Activated T-cell treated with anti-CD3 and anti-CD28 coated beads for 4 hours (primary cell): ENCODE measurements around the gene MRPS11.
"Not testable (repeated sequence)": the region's sequence is repeated elsewhere in the genome, so short reads cannot be mapped to it uniquely, and the experiment has no call there.

Experiments used
- DNase-seq: peaks from one replicate; pipeline ENCODE4 v3.0.0-alpha.2; 2020

Gene MRPS11

DNA sequence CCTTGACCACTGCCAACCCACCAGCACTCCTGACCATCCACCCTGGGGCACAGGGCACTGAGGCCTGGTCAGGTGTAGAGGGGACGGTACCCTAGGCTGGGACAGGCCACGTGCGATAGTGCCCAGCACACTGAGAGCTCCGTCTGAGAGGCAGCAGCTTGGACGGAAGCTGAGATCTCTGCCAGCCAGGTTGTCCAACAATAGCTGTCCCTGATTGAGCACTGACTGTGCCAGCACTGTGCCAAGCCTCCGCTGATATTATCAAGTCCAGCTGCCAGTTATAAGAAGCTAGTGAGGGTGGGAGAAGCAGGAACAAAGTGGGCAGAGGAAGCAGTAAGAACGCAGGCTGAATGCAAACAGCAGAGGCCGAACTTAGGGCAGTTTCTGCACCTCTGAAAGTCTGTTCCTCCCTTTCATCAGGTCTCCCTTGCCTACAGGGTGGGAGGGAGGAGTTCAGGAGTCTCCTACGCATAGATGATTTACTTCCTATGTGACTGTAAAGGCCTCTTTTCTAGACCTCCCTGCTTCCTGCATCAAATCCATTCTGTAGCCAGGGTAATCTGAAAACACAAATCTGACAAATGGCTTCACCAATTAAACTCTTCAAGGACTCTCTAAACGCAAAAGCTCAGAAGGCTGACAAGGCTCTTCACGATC is 29.7 kb downstream of the MRPS11 start:
- no peak for DNase-seq

DNA sequence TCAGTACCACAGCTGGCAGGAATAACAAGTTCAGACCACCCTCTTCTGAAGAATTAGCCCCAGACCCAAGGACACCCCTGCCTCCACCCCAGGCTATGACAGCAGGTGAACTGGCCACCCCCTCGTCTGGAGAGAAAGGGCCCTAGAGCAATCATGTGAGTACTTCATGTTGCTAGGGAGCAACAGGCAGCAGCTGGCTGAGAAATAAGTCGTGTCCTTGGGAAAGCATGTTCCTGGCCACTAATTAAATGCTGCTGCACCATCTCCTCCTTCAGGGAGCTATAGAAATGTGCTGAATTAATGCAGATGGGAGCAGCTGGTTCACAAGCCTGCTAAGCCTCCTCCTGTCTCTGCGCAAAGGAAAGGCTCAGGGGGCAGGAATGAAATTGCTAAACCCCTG is 31.5 kb downstream of the MRPS11 start:
- DNase-seq = no peak

DNA sequence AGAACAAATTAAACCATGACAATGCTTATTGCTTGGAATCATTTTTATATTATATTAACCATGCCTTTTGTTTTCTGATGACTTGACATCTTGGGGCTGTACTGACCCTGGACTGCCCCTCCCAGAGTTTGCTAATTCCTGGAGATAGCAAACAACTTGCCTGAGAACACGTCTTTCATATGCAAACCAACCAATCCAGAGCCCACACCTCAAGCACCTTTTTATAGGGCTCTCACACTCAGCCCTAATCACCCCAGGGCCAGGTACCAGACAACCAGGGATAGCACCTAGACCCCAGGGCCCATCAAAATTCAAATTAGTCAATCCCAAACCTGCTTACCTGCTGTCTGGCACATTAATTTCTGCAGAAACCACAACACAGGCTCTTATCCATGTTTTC is 36.9 kb downstream of the MRPS11 start:
- DNase-seq = no peak

DNA sequence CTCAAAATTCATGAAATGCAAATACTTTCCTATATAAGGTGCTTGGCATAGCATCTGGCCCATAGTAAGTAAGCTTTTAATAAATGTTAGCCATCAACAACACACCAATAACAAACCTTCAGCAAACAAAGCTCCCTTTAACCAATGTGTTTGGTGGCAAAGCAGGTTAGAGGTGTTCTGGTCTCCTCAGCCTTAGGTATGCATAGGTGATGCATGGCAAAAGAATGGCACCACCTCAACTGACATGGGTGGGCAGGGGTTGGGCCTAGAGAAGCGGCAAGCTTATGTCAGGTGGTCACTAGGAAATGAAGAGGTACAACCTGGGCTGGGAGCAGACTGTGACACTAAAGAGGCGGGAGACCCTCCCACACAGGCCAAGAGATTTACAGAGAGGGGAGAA is 38.2 kb downstream of the MRPS11 start:
- DNase-seq = no peak

DNA sequence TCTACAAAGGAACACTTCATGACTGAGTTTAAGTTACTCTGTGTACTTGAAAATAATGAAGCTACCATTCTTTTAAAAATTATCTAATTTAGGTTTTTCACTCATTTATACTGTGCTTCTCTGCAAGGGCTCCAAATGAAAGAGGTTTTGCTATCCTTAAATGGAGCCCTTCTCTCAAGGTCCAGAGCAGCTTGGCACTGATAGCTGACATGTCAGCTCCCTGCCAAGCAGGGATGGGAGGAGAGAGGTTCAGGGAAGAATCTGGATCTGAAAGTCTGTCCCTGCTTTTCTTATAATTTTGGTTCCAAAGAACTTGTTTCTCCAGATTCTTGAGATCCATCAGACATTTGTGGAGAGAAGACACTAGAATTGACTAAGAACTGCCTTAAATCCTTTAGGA is 39.1 kb downstream of the MRPS11 start:
- no peak for DNase-seq

DNA sequence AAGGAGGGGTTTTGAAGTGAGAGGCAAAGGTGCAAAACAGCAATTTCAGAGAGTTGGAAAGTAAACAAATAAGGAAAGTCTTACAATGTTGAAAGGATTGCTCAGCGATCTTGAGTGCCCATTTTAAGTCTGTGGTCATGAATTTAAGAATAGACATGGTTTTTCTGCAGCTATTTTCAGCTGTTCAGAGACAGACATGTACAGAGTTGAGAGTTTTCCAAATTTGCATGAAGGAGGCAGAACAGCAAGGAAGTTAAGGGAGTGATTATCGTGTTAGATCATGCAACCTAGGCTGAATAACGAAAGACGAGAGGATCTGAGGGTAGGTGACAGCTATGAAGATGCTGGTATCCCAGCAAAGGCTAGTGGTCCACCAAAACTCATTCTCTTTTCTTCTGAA is 41.8 kb downstream of the MRPS11 start:
- no peak for DNase-seq

DNA sequence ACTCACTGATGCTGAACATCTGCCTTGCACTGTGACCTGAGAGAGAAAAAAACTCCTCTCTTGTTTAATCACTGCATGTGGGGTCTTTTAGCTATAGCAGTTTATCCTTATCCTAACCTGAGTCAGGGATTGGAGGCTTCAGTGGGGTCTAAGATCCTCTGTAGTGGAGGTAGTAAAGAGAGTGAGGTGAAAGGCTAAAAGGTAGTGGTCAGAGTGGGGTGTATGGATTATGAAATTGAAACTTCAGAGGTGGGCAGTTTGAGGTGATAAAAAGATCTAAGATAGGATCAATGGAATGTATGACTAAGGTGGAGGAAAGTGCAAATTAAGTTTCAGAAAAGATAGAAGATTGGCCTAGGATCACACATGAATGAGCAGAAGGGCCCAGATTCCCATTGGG is 42.5 kb downstream of the MRPS11 start:
- DNase-seq = no peak

GRCh38 chr15:88511161-88511560 is 43.7 kb downstream of the MRPS11 start:
- DNase-seq = no peak

DNA sequence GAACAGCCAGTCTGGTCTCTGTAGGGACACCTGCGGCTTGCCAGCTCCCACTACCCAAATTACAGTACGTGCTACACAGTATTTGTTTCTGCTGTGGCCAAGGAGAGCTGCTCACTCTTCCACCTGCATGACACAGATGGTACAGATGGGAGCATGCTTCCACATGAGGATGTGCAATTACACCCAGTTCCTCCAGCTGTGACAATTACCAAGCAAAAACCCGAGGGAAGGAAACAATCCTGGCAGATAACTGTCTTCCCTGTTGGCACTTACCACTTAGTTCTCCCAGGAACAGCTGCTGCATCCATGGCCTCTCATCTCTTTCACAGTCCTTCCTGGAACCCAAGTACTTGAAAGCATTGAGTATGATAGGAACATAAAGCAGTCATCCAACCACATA is 44.6 kb downstream of the MRPS11 start:
- DNase-seq = no peak

- DNase-seq = no peak
Observed at GRCh38 chr15:88512601-88513000, 45.1 kb downstream of the MRPS11 start.

DNA sequence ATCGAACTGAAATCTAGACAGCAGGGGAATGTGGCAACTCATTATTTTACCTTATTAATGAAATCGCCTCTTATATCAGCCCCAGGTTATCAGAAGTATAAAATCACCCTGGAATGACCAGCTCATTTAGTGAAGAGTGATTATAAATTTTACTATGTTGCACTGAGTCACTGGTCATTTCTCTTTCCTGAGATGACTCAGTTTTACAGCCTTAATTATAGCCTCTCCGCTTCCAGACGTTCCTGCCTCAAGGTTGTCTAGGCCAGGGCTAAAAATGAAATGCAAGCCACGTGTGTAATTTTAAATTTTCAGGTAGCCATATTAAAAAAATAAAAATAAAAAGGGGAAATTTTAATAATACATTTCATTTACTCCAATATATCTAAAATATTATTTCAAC is 45.7 kb downstream of the MRPS11 start:
- no peak for DNase-seq

DNA sequence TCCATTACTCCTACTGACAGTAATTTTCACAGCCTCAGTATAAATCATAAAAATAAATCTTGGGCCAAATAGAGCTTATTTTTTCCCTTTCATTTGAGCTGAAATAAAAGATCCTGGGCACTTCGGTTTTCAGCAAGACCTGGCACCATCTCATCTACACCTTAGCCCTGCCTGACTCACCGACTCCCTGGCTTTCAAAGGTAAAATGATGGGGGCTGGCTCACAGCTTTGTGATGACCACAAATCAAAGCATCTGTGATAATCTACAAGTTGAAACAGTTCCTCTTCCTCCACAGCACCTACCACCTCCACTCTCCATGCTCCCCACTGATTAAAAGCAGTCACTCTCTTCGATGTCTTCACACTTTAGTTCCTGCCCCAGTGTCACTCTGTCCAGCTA is 51.4 kb downstream of the MRPS11 start:
- DNase-seq = no peak

GRCh38 chr15:88524094-88524493 is 56.6 kb downstream of the MRPS11 start:
- not testable (repeated sequence) for DNase-seq

- DNase-seq = no peak
Observed at GRCh38 chr15:88525418-88525817, 57.9 kb downstream of the MRPS11 start.

DNA sequence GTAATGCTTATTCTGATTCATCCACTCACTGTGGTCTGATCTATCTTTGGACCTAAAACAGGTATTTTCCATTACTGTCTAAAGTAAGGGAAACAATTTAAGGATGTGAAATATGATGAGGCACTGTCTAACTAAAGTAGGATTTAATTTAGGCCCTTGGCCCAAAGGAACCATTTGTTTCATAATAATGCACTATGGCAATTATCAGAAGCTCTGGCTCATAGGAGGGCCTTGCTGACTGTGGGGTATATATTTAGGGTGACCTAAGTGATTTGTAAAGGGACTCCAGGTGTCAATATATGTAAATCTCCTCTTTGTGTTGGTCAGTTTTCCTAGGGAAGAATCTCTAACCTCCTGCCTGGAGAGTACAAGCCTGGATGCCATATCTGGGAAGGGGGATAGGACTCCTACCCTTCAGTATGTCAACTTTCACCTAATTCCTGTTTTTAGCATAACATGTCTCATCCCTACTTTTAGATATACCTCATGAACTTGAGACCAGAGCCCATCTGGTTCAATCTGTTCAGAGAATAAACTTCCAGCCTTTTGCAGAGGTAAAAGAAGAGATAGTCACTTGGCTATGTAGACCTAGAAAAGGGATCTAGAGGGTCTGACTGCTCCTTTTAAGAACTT is 58.9 kb downstream of the MRPS11 start:
- no peak for DNase-seq

- DNase-seq = no peak
Observed at GRCh38 chr15:88529021-88529630, 61.6 kb downstream of the MRPS11 start.
